ENCODE data around the gene CYP11A1. TPM values are rescaled to one million over a fixed set of nuclear protein-coding genes. Genes with fewer than 3 reads are reported as not detected.

Gene CYP11A1
- total RNA-seq, 1 donor from 2014 or later, result 2.0 TPM

GRCh38 chr15:74345051-74345450, 22.4 kb downstream of the CYP11A1 start:
- Mint-ChIP-seq H3K4me1 (ENCODE audit: low read depth) (peaks cover 7% of the 10 kb centered on the region), H3K9me3 (ENCODE audit: low read depth) (no peaks in the 10 kb centered on the region), H3K36me3 (ENCODE audit: insufficient read depth) (no peaks in the 10 kb centered on the region), H3K4me3 (ENCODE audit: low read depth) (no peak overlapping the region), H3K27me3 (peaks cover 13% of the 10 kb centered on the region), H3K27ac (no peak overlapping the region)
- no peak for TF ChIP-seq CTCF (IDR thresholded peaks at IDR 0.05; ENCODE audit: unreplicated experiment)
- no peak for DNase-seq (ENCODE audit: low spot score, unreplicated experiment)

- Mint-ChIP-seq H3K4me1 (ENCODE audit: low read depth) (peaks cover 7% of the 10 kb centered on the region), H3K9me3 (ENCODE audit: low read depth) (no peaks in the 10 kb centered on the region), H3K4me3 (ENCODE audit: low read depth) (no peak overlapping the region), H3K36me3 (ENCODE audit: insufficient read depth) (no peaks in the 10 kb centered on the region), H3K27ac (no peak overlapping the region), H3K27me3 (peaks cover 17% of the 10 kb centered on the region)
- no peak for TF ChIP-seq CTCF (IDR thresholded peaks at IDR 0.05; ENCODE audit: unreplicated experiment)
- DNase-seq (ENCODE audit: low spot score, unreplicated experiment), result no peak
These were observed 23.7 kb downstream of the CYP11A1 start for GRCh38 chr15:74343797-74344127.

GRCh38 chr15:74343127-74343796, 24.2 kb downstream of the CYP11A1 start:
- no peak overlapping the region for H3K4me3 Mint-ChIP-seq (ENCODE audit: low read depth)
- peaks cover 7% of the 10 kb centered on the region for H3K4me1 Mint-ChIP-seq (ENCODE audit: low read depth)
- no peaks in the 10 kb centered on the region for H3K36me3 Mint-ChIP-seq (ENCODE audit: insufficient read depth)
- H3K27me3 Mint-ChIP-seq, result peaks cover 16% of the 10 kb centered on the region
- TF ChIP-seq CTCF (IDR thresholded peaks at IDR 0.05; ENCODE audit: unreplicated experiment), result no peak
- no peaks in the 10 kb centered on the region for H3K9me3 Mint-ChIP-seq (ENCODE audit: low read depth)
- DNase-seq (ENCODE audit: low spot score, unreplicated experiment), result no peak
- no peak overlapping the region for H3K27ac Mint-ChIP-seq

GRCh38 chr15:74340150-74340549, 27.3 kb downstream of the CYP11A1 start:
- no peak for TF ChIP-seq CTCF (IDR thresholded peaks at IDR 0.05; ENCODE audit: unreplicated experiment)
- H3K4me1 Mint-ChIP-seq (ENCODE audit: low read depth), result peaks cover 2% of the 10 kb centered on the region
- H3K4me3 Mint-ChIP-seq (ENCODE audit: low read depth), result no peak overlapping the region
- no peaks in the 10 kb centered on the region for H3K36me3 Mint-ChIP-seq (ENCODE audit: insufficient read depth)
- H3K27ac Mint-ChIP-seq, result no peak overlapping the region
- peaks cover 18% of the 10 kb centered on the region for H3K27me3 Mint-ChIP-seq
- no peaks in the 10 kb centered on the region for H3K9me3 Mint-ChIP-seq (ENCODE audit: low read depth)
- no peak for DNase-seq (ENCODE audit: low spot score, unreplicated experiment)

GRCh38 chr15:74339371-74339770, 28.1 kb downstream of the CYP11A1 start:
- no peaks in the 10 kb centered on the region for H3K9me3 Mint-ChIP-seq (ENCODE audit: low read depth)
- no peak overlapping the region for H3K27ac Mint-ChIP-seq
- H3K36me3 Mint-ChIP-seq (ENCODE audit: insufficient read depth), result no peaks in the 10 kb centered on the region
- no peak for DNase-seq (ENCODE audit: low spot score, unreplicated experiment)
- no peak for TF ChIP-seq CTCF (IDR thresholded peaks at IDR 0.05; ENCODE audit: unreplicated experiment)
- H3K4me3 Mint-ChIP-seq (ENCODE audit: low read depth), result no peak overlapping the region
- peaks cover 2% of the 10 kb centered on the region for H3K4me1 Mint-ChIP-seq (ENCODE audit: low read depth)
- peaks cover 15% of the 10 kb centered on the region for H3K27me3 Mint-ChIP-seq

All from progenitor cell of endocrine pancreas (in vitro differentiated cells).